ENCODE data around the gene TRPT1. TPM values are rescaled to one million over a fixed set of nuclear protein-coding genes. Genes with fewer than 3 reads are reported as not detected.
A peak's percentile ranks its signal among the peaks of the same experiment; 100 is the strongest.

TRPT1 gene
- total and polyA plus RNA-seq, 9 of the 15 experiments (the other 6 are each of a cell fraction or from before 2014, with no cell fraction given) = 4.6 to 41.7 (median 23.1) TPM

DNA sequence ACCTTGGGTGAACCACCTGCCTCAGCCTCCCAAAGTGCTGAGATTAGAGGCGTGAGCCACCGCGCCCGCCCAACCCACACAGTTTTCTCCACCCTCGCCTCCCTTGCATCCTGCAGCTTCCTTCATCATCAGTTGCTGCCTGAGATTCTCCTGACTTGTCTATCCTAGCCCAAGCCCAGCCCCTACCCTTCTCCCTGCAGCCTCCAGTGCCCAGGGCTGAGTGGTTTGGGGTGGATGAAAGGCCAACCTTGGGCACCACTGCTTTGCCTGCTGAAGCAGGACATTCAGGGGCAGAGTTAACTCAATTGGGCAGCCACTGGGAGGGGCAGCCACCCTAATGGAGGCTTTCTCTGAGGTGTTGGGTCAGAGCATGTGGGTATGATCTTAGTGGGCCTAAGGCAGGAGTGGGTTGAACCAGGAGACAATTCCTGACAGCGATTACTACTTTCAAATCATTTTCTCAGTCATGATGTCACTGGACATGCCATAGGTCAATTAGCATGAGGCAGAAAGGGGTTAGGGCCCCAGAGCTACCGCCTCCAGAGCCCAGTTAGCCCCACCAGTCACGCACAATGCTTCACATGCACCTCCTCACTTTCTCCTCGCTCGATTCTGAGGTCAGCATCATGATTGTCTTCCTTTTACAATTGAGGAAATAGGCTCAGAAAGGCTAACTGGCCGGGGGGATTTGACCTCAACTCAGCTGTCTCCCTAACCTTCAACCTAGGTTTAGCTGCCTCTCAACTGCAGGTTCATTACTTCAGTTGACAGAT is 13.9 kb upstream of the TRPT1 start (continued):
- TF ChIP-seq, protein P1, sequence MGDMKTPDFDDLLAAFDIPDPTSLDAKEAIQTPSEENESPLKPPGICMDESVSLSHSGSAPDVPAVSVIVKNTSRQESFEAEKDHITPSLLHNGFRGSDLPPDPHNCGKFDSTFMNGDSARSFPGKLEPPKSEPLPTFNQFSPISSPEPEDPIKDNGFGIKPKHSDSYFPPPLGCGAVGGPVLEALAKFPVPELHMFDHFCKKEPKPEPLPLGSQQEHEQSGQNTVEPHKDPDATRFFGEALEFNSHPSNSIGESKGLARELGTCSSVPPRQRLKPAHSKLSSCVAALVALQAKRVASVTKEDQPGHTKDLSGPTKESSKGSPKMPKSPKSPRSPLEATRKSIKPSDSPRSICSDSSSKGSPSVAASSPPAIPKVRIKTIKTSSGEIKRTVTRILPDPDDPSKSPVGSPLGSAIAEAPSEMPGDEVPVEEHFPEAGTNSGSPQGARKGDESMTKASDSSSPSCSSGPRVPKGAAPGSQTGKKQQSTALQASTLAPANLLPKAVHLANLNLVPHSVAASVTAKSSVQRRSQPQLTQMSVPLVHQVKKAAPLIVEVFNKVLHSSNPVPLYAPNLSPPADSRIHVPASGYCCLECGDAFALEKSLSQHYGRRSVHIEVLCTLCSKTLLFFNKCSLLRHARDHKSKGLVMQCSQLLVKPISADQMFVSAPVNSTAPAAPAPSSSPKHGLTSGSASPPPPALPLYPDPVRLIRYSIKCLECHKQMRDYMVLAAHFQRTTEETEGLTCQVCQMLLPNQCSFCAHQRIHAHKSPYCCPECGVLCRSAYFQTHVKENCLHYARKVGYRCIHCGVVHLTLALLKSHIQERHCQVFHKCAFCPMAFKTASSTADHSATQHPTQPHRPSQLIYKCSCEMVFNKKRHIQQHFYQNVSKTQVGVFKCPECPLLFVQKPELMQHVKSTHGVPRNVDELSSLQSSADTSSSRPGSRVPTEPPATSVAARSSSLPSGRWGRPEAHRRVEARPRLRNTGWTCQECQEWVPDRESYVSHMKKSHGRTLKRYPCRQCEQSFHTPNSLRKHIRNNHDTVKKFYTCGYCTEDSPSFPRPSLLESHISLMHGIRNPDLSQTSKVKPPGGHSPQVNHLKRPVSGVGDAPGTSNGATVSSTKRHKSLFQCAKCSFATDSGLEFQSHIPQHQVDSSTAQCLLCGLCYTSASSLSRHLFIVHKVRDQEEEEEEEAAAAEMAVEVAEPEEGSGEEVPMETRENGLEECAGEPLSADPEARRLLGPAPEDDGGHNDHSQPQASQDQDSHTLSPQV (IDR thresholded peaks at IDR 0.05) = peak; percentile 53; the same call in 1 of the 2 replicates
- TF ChIP-seq NR2C1 (IDR thresholded peaks at IDR 0.05) (no peak; the same call in 1 of the 2 replicates), NR2C1 (tag; IDR thresholded peaks at IDR 0.05) (peak; percentile 52; the same call in 1 of the 2 replicates), MAFG (tag; conservative IDR thresholded peaks at IDR 0.05) (no peak), U2AF2 (optimal IDR thresholded peaks at IDR 0.05; ENCODE audit: low read depth, low read length) (no peak), PML (IDR thresholded peaks at IDR 0.05; ENCODE audit: low read length) (no peak), ZNF644 (tag; IDR thresholded peaks at IDR 0.05; ENCODE audit: low read depth) (no peak), ZNF324 (CRISPR knock-in tag; IDR thresholded peaks at IDR 0.05) (no peak), ZFP30 (CRISPR knock-in tag; IDR thresholded peaks at IDR 0.05; ENCODE audit: borderline replicate concordance) (no peak), MCM2 (IDR thresholded peaks at IDR 0.05; ENCODE audit: low read depth) (no peak), ZC3H11A (IDR thresholded peaks at IDR 0.05; ENCODE audit: low read depth, low read length) (no peak), RAD21 (CRISPR knock-in tag; conservative IDR thresholded peaks at IDR 0.05 in 1 of 2, IDR thresholded peaks at IDR 0.05 in 1 of 2) (no peak), ZNF584 (CRISPR knock-in tag; IDR thresholded peaks at IDR 0.05; ENCODE audit: low read depth) (no peak), NR1H2 (CRISPR knock-in tag; IDR thresholded peaks at IDR 0.05) (no peak), CHCHD3 (CRISPR knock-in tag; IDR thresholded peaks at IDR 0.05) (no peak)
- TF ChIP-seq, protein P2, sequence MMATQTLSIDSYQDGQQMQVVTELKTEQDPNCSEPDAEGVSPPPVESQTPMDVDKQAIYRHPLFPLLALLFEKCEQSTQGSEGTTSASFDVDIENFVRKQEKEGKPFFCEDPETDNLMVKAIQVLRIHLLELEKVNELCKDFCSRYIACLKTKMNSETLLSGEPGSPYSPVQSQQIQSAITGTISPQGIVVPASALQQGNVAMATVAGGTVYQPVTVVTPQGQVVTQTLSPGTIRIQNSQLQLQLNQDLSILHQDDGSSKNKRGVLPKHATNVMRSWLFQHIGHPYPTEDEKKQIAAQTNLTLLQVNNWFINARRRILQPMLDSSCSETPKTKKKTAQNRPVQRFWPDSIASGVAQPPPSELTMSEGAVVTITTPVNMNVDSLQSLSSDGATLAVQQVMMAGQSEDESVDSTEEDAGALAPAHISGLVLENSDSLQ (IDR thresholded peaks at IDR 0.05) = no peak
- TF ChIP-seq, protein P3, sequence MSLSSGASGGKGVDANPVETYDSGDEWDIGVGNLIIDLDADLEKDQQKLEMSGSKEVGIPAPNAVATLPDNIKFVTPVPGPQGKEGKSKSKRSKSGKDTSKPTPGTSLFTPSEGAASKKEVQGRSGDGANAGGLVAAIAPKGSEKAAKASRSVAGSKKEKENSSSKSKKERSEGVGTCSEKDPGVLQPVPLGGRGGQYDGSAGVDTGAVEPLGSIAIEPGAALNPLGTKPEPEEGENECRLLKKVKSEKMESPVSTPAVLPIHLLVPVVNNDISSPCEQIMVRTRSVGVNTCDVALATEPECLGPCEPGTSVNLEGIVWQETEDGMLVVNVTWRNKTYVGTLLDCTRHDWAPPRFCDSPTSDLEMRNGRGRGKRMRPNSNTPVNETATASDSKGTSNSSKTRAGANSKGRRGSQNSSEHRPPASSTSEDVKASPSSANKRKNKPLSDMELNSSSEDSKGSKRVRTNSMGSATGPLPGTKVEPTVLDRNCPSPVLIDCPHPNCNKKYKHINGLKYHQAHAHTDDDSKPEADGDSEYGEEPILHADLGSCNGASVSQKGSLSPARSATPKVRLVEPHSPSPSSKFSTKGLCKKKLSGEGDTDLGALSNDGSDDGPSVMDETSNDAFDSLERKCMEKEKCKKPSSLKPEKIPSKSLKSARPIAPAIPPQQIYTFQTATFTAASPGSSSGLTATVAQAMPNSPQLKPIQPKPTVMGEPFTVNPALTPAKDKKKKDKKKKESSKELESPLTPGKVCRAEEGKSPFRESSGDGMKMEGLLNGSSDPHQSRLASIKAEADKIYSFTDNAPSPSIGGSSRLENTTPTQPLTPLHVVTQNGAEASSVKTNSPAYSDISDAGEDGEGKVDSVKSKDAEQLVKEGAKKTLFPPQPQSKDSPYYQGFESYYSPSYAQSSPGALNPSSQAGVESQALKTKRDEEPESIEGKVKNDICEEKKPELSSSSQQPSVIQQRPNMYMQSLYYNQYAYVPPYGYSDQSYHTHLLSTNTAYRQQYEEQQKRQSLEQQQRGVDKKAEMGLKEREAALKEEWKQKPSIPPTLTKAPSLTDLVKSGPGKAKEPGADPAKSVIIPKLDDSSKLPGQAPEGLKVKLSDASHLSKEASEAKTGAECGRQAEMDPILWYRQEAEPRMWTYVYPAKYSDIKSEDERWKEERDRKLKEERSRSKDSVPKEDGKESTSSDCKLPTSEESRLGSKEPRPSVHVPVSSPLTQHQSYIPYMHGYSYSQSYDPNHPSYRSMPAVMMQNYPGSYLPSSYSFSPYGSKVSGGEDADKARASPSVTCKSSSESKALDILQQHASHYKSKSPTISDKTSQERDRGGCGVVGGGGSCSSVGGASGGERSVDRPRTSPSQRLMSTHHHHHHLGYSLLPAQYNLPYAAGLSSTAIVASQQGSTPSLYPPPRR (CRISPR knock-in tag; IDR thresholded peaks at IDR 0.05; ENCODE audit: borderline replicate concordance) = no peak
